ENCODE measurements around the gene PHF21A. TPM values are rescaled to one million over a fixed set of nuclear protein-coding genes. Genes with fewer than 3 reads are reported as not detected.

The PHF21A gene
- total and polyA plus RNA-seq, 10 of the 15 experiments (the other 5 are each of a cell fraction or from before 2014, with no cell fraction given) = 2.6 to 37.2 (median 16.0) TPM

GRCh38 chr11:46100670-46101069 is 20.6 kb downstream of the PHF21A start:
- WGBS (ENCODE audit: insufficient coverage, insufficient replicate concordance, low lambda C conversion rate, missing lambda C conversion rate) = 22% methylated on average over 3 of the region's 3 CpGs
- Histone ChIP-seq H3K27me3 (replicated peaks in 1 of 2; ENCODE audit: control insufficient read depth in 2 of 2, insufficient read depth in 2 of 2, low read length in 1 of 2) (no peaks in the 10 kb centered on the region), H3K9me3 (replicated peaks; ENCODE audit: control insufficient read depth, insufficient read depth, low read length) (no peaks in the 10 kb centered on the region), H3K4me2 (ENCODE audit: control insufficient read depth, insufficient read depth) (peak overlapping the region; percentile 90), H3K79me2 (ENCODE audit: control insufficient read depth, insufficient read depth, low read length) (peaks cover 48% of the 10 kb centered on the region), H3K36me3 (ENCODE audit: control insufficient read depth in 2 of 2, insufficient read depth in 2 of 2, low read length in 1 of 2) (no peaks in the 10 kb centered on the region), H3K4me1 (ENCODE audit: control insufficient read depth, insufficient read depth, low read length) (peaks cover 6% of the 10 kb centered on the region; the same call in 1 of the 2 replicates), H3K27ac (ENCODE audit: control insufficient read depth, insufficient read depth) (peak overlapping the region; percentile 74), H3K9ac (ENCODE audit: control insufficient read depth, insufficient read depth, low read length) (no peak overlapping the region), H4K20me1 (ENCODE audit: control insufficient read depth, insufficient read depth) (no peaks in the 10 kb centered on the region), H2AFZ (ENCODE audit: control insufficient read depth, low read depth, low read length) (peak overlapping the region; percentile 1; the same call in 1 of the 2 replicates), H3K4me3 (peak overlapping the region; percentile 44)
- no TSS peak for BruUV-seq (replicated peaks)
- DNase-seq (ENCODE audit: low read depth, low spot score) = peak; percentile 71
- intact Hi-C loops (cut with micrococcal nuclease; ENCODE audit: unreplicated experiment) (loop anchor here (1.0 kb wide), 1 partner anchor 18 kb away; no protein-coding TSS in a partner anchor), in situ Hi-C loops (cut with MboI) (no loop called here)
- ChIA-PET CTCF (interaction anchor here (0.9 to 9.4 kb wide), 4 partner anchors 10 to 277 kb away, joined by 3 to 133 read pairs (median 8); no protein-coding TSS in a partner anchor), RAD21 (ENCODE audit: unreplicated experiment) (interaction anchor here (0.9 to 5.4 kb wide), 7 partner anchors 10 to 136 kb away, joined by 3 to 64 read pairs (median 4); no protein-coding TSS in a partner anchor), SMC1A (ENCODE audit: uncharacterized antibody, unreplicated experiment) (interaction anchor here (0.8 to 6.9 kb wide), 6 partner anchors 9 to 171 kb away, joined by 3 to 137 read pairs (median 4); no protein-coding TSS in a partner anchor), POLR2A (interaction anchor here (9.4 kb wide), 1 partner anchor 15 kb away, joined by 96 read pairs; no protein-coding TSS in a partner anchor)
- ATAC-seq = peak; percentile 91
- peak; percentile 71 for FAIRE-seq
- TF ChIP-seq SREBF1 (IDR thresholded peaks at IDR 0.05; ENCODE audit: low read length) = no peak
- TF ChIP-seq, protein P1, sequence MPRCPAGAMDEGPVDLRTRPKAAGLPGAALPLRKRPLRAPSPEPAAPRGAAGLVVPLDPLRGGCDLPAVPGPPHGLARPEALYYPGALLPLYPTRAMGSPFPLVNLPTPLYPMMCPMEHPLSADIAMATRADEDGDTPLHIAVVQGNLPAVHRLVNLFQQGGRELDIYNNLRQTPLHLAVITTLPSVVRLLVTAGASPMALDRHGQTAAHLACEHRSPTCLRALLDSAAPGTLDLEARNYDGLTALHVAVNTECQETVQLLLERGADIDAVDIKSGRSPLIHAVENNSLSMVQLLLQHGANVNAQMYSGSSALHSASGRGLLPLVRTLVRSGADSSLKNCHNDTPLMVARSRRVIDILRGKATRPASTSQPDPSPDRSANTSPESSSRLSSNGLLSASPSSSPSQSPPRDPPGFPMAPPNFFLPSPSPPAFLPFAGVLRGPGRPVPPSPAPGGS (IDR thresholded peaks at IDR 0.05; ENCODE audit: borderline replicate concordance, insufficient read depth, low read depth, low read length, poor library complexity, severe bottlenecking) = no peak
- TF ChIP-seq MTA2 (IDR thresholded peaks at IDR 0.05; ENCODE audit: low read depth) = peak; percentile 53; the same call in 1 of the 2 replicates
- peak; percentile 68 for TF ChIP-seq NFIC (IDR thresholded peaks at IDR 0.05; ENCODE audit: low read depth, low read length)
- no peak for TF ChIP-seq POLR2A (IDR thresholded peaks at IDR 0.05; ENCODE audit: low read depth, low read length)
- no peak for TF ChIP-seq PBX3 (IDR thresholded peaks at IDR 0.05; ENCODE audit: insufficient replicate concordance, low read depth, low read length)
- TF ChIP-seq RAD21 (IDR thresholded peaks at IDR 0.05; ENCODE audit: insufficient read depth, low read depth, low read length) = 0 out of 2 replicates have a peak, but pooled peaks have one; percentile 2
- TF ChIP-seq MXI1 (IDR thresholded peaks at IDR 0.05; ENCODE audit: low read depth, low read length) = peak; percentile 69
- no peak for TF ChIP-seq MLLT1 (IDR thresholded peaks at IDR 0.05)
- no peak for TF ChIP-seq NR2C2 (IDR thresholded peaks at IDR 0.05; ENCODE audit: borderline replicate concordance, control insufficient read depth, insufficient read length, low read depth)
- no peak for TF ChIP-seq IRF3 (IDR thresholded peaks at IDR 0.05)
- TF ChIP-seq CHD4 (IDR thresholded peaks at IDR 0.05) = no peak
- TF ChIP-seq SIX5 (IDR thresholded peaks at IDR 0.05; ENCODE audit: low read depth, low read length, severe bottlenecking) = no peak
- no peak for TF ChIP-seq PML (IDR thresholded peaks at IDR 0.05; ENCODE audit: low read length)
- no peak for TF ChIP-seq SUPT20H (IDR thresholded peaks at IDR 0.05; ENCODE audit: borderline replicate concordance, control insufficient read depth, low read depth, low read length)
- TF ChIP-seq PKNOX1 (IDR thresholded peaks at IDR 0.05) = no peak

All from GM12878 (cell line).